Peyer's patch (tissue), 4 donors: ENCODE results near the gene SLC36A1.

Source experiments
- POLR2A ChIP-seq, 2 donors: fragments of 450-650 bp; IDR thresholded peaks; one replicate each; pipeline ENCODE4 v1.5.1; 2017; ENCODE audit warnings: antibody characterized with exemption in 2 of 2, mild to moderate bottlenecking in 2 of 2, moderate library complexity in 2 of 2
- TF ChIP-seq, protein P1 (sequence below), 6 experiments: fragments of 450-650 bp in 4 of 6; fragments of 200-600 bp in 2 of 6; sonication (generic) in 1 of 6; IDR thresholded peaks; one replicate each; pipeline ENCODE4 v1.5.1; 2017 to 2019; ENCODE audit warnings: antibody characterized with exemption in 6 of 6, mild to moderate bottlenecking in 3 of 6, moderate library complexity in 1 of 6

DNA sequence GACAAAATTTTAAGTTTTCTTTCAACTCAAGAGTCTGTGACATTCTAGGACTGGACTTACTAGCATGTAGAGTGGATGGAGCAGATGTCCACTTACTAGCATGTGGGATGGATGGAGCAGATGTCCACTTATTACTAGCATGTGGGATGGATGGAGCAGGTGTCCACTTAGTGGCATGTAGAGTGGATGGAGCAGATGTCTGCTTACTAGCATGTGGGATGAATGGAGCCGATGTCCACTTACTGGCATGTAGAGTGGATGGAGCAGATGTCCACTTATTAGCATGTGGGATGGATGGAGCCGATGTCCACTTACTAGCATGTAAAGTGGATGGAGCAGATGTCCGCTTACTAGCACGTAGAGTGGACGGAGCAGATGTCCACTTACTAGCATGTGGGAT is 2.4 kb downstream of the SLC36A1 start:
- TF ChIP-seq, protein P1, sequence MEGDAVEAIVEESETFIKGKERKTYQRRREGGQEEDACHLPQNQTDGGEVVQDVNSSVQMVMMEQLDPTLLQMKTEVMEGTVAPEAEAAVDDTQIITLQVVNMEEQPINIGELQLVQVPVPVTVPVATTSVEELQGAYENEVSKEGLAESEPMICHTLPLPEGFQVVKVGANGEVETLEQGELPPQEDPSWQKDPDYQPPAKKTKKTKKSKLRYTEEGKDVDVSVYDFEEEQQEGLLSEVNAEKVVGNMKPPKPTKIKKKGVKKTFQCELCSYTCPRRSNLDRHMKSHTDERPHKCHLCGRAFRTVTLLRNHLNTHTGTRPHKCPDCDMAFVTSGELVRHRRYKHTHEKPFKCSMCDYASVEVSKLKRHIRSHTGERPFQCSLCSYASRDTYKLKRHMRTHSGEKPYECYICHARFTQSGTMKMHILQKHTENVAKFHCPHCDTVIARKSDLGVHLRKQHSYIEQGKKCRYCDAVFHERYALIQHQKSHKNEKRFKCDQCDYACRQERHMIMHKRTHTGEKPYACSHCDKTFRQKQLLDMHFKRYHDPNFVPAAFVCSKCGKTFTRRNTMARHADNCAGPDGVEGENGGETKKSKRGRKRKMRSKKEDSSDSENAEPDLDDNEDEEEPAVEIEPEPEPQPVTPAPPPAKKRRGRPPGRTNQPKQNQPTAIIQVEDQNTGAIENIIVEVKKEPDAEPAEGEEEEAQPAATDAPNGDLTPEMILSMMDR (IDR thresholded peaks at IDR 0.05) = no peak
- TF ChIP-seq POLR2A (IDR thresholded peaks at IDR 0.05) = no peak
